Peyer's patch (tissue), 4 donors: ENCODE results near the gene MINAR1.

Experiments
- CTCF ChIP-seq, 6 experiments: fragments of 450-650 bp in 4 of 6; fragments of 200-600 bp in 2 of 6; sonication (generic) in 1 of 6; IDR thresholded peaks; one replicate each; pipeline ENCODE4 v1.5.1; 2017 to 2019; ENCODE audit warnings: antibody characterized with exemption in 6 of 6, mild to moderate bottlenecking in 3 of 6, moderate library complexity in 1 of 6
- POLR2A ChIP-seq, 2 donors: fragments of 450-650 bp; IDR thresholded peaks; one replicate each; pipeline ENCODE4 v1.5.1; 2017; ENCODE audit warnings: antibody characterized with exemption in 2 of 2, mild to moderate bottlenecking in 2 of 2, moderate library complexity in 2 of 2

DNA sequence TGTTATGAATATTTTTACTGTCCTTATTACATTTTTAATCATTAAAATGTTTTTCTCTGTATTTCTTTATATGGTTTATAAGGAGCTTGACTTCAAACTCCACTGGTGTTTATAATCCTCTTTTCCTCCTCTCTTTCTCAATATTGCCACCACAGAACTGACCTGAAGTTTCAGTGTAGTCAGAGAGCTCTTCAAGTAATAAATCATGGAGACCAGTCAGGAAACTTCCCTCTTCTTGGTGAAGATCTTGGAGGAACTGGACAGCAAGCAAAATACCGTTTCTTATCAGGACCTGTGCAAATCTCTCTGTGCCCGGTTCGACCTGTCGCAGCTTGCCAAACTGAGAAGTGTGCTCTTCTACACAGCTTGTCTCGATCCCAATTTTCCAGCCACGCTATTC lies 23.8 kb downstream of the MINAR1 start:
- TF ChIP-seq CTCF (IDR thresholded peaks at IDR 0.05) (no peak), POLR2A (IDR thresholded peaks at IDR 0.05) (no peak)
